NCI-H748 treated with DMSO at 0.1 percent for 48 hours (cell line): ENCODE measurements around the gene IGFBP7.
A peak's percentile ranks its signal among the peaks of the same experiment; 100 is the strongest.

Experiments used
- DNase-seq: peaks from one replicate; lab custom pipeline; 2025; lab: John Stamatoyannopoulos, UW

Gene IGFBP7

DNA sequence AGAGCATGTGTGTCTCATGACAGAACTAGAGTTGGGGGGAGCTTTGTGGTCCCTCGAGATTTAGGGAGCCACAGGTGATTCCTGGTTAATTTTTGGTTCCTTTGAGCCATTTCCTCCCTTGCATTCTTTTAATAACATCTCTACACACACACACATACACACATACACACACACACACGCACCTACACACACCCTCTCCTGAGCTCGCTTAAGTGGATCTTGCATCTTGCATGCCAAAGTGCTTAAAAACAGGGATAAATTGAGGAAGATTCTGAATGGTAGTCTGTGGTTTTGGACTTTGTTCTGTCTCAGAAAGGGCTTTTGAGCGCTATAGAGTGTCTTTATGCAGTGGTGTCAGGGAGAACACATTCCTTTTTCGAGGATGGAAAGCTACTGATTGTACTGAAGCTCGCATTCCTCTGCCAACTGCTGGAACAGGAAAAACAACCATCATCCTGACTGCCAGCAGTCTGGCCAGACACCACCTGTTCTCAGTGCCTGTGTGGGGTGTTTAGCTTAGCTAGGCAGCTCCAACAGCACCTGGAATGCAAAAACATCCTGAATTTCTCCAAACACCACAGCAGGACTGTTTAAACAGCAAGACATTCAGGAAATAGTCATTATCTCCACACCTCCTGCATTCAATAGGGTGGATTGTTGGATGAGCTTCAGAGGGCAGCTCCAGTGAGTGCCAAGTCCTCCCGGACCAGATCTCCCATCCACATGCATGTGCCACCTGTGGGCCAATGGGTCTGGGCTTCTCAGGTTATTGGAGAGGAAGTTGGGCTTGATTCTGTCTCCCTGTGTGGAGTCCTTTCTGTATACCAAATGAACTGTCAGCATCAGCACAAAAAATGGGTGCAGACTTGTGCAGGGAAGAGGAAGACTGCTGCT is 21.9 kb upstream of the IGFBP7 start:
- DNase-seq, result peak; percentile 28

DNA sequence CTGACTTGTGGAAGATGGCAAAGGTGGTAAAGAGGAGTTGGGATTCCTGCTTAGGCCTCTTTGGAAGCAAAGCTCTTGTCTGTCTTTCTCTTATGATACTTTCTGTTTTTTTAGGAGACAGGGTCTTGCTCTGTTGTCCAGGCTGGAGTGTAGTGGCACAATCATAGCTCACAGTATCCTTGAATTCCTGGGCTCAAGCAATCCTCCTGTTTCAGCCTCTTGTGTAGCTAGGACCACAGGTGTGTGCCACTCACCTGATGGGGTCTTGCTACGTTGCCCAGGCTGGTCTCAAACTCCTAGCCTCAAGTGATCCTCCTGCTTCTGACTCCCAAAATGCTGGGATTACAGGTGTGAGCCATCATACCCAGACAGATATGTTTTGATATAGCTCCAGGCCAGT is 19.3 kb upstream of the IGFBP7 start:
- no peak for DNase-seq

DNA sequence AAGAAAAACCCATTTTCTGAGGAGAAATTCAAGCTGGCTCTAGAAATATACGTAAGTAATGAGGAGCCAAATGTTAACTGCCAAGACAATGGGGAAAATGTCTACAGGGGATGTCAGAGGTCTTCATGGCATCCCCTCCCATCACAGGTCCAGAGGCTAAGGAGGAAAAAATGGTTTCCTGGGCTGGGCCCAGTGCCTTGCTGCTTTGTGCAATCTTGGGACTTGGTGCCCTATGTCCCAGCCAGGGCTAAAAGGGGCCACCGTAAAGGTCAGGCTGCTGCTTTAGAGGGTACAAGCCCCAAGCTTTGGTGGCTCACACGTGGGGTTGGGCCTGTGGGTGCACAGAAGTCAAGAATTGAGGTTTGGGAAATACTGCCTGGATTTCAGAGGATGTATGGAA is 17.2 kb upstream of the IGFBP7 start:
- no peak for DNase-seq

DNA sequence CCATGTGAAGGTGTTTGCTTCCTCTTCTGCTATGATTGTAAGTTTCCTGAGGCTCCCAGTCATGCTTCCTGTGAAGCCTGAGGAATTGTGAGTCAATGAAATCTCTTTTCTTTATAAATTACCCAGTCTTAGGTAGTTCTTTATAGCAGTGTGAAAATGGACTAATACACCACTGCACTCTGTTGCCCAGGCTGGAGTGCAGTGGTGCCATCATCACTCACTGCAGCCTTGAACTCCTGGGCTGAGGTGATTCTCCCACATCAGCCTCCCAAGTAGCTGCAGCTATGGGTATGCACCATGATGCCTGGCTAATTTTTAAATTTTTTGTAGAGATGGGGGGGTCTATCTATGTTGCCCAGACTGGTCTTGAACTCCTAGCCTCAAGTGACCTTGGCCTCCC is 15.8 kb upstream of the IGFBP7 start:
- no peak for DNase-seq

DNA sequence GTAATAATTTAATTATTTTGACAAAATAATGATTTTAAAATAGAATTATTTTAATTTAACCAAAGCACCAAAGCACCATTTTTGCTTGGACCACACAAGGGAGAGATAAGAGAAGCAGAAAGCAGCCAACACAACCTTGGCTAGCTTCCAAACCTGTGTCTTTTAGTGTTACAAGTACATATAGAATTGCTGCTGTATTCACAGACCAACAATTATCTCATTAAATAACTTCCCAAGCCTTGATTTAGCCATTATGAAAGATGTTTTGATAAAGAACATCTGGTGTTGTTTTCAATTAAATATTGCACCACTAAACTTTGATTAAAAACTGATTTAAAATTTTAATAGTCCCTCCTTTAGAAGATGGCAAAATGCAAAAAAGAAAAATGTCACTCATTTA is 14.0 kb upstream of the IGFBP7 start:
- no peak for DNase-seq

DNA sequence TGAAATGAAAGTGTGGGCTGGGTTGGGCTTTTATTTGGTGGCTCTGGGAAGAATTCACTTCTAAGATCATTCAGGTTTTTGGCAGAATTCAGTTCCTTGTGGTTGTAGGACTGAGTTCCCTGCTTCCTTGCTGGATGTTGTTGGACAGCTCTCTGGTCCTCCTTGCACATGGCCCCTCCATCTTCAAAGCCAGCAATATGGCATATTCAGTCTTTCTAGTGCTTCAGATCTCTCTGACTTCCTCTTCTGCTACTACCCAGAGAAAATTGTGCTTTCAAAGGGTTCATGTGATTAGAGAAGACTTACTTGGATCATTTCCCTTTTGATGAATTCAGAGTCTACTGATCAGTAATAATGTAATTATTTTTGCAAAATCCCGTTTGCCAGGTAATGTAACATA is 12.8 kb upstream of the IGFBP7 start:
- no peak for DNase-seq

DNA sequence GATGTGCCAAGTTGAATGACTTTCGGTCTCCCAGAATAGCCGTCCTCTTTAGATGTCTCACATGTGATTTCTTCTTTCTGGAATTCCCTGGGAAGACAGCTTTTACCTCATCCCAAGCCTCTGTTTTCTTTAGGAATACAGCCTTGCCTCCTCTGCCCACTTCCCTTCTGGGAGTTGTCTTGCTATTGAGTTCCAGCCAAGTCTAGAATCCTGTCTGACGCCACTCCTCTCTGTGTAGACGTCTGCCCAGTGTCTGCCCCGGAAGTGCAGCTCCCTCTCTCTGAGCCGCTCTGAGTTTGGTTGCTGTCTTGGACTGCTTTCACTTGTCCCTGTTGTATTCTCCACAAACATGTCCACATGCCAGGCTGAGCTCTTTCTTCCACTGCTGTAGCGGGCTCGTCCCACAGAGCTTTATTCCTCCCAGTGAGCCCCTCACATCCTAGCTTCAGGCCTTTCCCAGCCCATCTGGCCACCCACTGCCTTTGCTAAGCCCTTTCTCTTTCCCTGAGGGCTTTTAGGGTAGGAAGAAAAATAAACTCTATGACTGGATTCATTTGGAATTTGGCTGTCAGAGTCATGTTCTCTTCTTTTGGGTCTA is 9.0 kb upstream of the IGFBP7 start:
- DNase-seq, result no peak

DNA sequence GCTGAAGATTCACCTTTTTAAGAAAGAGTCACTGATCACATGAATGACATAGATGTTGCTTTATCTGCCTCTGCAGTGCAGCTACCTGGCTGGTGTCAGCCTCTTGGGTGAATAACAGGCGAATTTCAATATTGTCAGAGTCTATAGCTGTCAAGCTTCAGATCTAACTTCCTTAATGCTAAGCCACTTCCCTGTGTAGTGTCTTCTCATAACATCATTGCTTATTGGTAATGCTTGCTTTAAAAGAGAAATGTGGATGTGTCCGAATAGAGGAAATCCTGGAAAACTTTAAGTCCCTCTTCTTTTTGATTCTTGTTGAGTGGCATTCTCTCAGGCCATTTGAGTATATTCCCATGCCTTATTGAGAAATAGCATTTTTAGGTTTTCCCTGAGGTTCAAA is 7.3 kb upstream of the IGFBP7 start:
- DNase-seq, result no peak

DNA sequence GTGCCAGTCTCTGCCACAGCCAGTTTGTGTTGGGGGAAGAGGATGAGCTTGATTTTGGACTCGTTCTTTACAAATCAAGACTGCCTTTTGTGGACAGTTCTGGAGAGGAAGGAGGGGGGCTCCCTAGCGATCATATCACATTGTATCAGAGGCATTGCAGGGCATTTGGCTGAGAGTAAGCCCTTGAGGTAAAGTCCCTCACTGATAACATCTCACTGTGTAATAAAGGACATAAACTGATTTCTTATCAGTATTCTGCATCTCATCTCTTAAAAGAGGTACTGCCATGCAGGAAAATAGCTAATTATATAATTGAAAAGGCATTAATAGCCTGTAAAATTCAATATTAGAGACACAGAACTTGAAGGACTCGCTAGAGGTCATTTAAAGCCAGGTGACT is 6.1 kb upstream of the IGFBP7 start:
- no peak for DNase-seq

DNA sequence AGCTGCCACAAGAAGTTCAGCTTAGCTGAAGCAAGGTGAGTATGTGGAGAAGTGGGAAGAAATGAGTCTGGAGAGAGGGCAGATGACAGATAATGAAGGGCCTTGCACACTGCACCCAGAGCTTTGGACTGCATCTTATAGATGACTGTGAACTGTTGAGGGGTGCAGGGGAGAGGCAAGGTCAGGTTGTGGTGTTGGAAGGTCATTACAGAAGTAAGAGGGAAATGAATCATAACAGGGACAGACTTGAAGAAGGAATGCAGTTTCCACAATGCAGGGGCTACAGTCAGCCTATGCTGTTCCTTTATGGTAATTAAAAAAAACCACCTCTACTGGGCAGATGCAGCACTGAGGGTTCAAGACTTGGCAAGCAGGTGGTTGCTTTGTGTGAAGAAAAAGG is 4.8 kb upstream of the IGFBP7 start:
- DNase-seq, result no peak

DNA sequence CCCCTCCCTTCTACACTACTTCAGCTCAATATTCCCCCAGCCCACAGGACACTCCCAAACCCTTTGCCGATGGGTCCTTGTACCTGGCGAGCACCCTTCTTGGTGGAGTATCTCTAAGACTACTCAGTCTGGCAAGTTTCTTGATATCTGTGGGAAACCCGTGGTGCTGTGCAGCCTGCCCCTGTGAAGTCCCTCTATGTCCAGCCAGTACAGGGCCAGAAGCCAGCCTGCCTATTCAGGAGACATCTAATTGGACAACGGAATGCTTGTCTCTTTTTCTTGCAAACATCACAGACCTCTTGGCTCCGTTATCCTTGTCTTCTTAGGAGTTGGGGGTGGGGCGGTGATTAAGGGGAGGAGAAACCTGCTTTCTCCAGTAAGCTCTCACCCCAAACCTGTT is 3.7 kb upstream of the IGFBP7 start:
- no peak for DNase-seq

DNA sequence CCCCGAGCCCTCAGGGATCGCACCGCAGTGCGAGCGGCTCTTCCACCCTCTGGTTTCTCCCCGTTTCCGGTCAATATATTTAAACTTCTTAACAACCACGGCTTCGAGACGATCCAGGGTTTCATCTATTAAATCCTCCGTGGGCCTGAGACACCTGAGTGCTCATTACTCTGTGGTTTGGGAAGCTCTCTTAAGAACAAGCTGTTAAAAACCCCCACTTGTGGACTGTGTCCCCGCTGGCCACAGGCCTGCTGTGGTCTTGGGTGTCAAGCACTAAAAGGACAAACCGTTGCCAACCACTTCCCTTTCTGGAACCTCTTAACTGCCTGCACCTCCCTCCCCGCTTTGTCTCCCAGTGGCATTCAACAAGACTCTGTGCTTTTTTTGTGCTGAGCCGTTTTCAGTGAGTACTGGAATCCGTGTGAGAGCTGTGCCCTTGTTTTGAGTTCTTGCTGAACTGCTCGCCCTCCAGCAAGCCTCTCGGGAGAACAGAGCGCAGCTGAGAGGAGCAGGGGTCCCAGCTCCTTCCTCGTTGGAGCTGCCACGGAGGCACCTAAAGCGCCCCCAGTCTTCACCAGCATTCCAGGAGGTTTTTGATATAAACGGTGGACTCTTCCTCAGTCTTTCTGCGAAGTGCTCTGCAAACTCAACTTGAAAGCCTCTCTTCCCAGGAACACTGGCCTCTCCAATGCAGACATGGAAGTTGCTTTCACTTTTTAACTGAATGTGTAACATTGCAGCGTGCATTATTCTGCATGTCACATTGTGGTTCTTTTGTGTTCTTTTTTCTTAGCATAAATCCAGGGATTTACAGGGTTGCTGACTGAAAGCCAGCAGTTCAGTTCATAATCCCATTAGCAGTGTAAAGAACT is 691 bp upstream of the IGFBP7 start:
- no peak for DNase-seq

DNA sequence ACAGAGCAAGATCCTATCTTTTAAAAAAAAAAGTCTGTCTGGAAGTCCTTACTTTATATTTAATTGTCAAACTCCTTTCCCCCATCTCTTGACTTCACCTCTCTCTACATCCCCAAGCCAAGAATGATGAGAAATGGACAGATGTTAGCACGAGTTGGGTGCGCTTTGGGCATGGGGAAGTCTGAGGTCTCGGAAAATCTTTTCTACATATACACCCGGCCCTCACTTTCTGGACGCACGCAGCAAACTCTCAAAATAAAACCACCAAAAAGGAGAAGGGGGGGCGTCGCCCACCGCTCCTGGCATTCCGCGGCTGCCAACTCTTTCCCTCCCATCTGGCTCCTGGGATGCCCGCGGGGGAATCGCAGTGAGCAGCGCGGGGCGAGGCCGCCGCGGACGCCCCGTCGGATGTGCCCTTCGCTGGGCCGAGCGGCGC is 756 bp downstream of the IGFBP7 start:
- DNase-seq, result no peak

DNA sequence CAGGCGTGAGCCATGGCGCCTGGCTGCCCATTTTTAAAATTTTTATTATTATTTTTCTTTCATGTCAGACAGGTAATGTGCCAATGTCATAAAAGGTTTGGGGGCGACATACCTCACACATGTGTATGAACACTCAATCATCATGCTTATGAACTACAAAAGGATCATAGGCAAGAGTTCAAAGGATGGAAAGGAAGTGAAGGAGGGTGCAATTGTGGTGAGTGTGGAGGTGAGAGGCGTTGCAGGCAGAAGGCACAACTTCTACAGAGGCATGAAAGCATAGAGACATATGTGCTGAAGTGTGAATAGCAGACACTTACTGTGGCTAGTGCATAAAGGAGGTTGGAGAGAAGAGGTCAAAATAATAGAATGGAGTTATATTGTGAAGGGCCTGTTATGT is 4.0 kb downstream of the IGFBP7 start:
- no peak for DNase-seq

DNA sequence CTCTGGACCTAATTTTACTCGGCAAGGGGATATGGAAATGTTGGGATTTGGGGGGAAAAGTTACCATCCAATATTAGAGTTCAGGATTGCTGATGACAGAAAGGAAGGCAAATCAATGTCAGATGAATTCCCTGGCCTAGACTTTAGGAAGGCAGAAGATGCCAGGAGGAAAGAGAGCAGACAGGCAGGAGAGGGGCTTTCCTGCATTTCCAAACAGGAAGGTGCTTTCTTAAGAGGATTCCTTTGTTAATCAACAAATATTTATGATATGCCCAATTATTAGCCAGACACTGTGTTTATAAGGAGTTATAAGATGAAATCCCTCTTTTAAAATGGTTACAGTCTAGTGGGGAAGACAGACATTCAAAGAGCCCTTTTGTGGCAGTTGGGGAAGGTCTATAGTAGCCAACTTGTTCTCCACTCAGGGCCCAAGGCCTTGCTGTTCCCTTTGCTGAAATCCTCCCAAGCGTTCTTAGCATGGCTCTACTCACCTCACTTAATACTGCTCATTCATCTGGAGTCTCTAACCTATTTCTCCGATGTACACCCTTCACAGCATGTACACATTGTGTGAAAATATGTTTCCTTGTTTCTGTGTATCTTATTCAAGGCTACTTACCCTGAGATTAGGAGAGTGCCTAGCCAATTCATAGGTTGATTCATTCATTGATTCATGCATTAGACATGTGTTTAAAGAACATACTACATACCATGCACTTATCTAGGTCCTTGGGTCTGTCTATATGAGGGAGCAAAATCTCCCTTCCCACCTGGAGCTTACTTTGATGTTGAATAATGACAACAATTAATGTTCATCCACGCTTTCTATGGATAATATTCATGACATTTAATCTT is 5.3 kb downstream of the IGFBP7 start:
- DNase-seq, result no peak

DNA sequence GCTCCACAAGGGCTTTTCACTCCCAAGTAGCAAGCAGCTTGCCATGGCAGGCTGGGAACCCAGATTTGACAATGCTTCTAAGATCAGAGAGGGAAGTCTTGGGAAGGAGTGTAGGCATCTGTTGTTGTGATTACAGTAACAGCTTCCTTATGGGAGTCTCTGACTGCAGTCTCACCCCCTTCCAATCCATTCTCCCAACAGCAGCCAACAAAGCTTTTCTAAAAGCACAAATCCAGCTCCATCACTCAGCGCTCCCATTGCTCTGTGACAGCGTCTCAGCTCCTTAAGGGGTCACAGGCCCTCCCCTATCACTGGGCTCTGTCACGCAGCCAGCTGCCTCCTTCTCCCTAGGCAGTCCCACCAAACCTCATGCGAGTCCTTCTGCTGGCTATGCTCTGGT is 7.1 kb downstream of the IGFBP7 start:
- no peak for DNase-seq

DNA sequence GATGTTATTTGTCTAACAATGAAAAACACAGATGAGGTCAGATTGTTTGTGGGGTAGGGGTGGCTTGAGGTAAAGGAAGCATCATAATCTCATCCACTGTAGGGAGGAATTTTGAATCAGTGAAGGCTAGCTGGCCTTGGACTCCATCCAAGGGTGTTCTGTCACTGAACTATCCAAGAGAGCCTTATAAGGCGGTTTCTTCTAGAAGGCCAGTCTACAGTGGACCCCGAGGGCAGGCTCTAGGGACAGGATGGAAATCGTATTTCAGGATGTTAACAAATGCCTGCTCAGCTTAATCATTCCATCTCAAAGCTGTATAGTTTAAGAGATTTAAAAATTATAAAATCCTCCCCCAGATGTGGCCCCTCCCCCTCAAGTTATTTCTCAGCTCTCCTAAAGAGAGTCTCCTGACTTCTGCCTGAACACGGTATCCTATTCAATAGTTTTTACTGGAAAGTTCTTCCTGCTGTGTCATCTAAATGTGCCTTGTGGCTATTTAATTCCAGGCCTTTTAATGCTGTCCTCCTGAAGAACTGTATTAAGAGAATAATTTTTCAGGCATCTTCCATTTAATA is 8.0 kb downstream of the IGFBP7 start:
- DNase-seq, result no peak

DNA sequence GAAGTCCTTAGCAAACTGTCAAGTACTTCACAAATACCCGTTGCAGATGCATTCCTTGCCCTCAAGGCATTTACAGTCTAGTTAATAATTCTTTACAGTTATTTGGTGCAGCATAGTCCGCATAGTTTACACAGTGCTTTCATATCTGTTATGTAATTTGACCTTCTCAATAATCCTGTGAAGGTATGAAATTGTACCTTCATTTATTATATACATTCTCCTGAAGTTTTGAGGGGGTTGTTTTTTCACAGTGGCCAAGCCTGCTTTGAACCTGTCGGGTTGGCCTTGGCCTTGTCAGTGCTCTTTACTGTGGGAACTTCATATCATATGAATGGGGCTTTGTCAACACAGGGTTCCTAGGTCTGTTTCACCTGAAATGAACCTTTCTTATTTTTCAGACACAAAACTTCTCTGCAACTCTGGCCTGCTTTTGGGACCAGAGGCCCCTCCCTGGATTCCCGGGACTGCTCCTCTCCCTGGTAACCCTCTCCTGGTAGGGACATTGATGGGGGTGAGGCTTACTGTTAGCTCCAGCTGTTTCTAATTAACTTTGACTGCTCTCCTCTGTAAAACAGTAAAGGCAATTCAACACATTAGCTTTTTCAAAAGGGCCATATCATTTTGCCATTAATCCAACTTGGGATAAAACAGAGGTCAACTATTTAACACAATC is 9.1 kb downstream of the IGFBP7 start:
- no peak for DNase-seq

DNA sequence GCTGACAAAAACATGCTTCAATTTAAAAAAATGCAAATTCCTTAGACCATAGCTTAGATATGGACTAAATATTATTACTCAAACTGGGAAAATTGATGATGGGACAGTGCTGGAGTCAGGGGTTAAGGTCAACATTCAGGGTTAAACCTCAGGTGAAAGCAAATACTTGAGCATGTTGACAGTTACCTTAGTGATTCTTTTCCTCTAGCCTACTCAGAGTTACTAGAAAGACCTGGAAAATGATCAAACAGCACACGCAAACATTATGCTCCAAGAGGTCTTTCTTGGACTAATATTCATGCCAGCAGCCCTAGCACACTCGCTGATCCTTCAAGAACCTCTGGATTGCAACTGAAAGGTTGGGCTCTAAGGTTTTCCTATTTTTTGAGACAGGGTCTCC is 10.8 kb downstream of the IGFBP7 start:
- DNase-seq, result no peak

DNA sequence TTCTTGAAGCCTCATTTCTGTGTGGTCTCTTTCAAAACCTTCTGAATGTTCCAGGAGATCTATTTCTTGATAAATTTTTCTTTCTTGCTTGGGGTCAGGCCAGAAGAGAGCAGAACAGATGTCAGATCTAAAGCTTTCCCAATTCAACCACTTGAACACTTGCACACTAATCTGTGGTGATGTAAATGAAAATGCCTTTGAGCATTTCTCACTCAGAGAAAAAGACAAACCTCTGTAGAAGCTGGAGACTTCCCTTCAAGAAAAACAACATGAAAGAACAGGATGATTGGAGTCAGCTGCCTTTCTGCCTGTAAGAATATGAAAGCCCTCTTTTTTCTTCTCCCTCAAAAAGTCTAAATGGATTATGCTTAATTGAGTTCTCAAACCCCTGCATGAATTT is 11.2 kb downstream of the IGFBP7 start:
- no peak for DNase-seq

DNA sequence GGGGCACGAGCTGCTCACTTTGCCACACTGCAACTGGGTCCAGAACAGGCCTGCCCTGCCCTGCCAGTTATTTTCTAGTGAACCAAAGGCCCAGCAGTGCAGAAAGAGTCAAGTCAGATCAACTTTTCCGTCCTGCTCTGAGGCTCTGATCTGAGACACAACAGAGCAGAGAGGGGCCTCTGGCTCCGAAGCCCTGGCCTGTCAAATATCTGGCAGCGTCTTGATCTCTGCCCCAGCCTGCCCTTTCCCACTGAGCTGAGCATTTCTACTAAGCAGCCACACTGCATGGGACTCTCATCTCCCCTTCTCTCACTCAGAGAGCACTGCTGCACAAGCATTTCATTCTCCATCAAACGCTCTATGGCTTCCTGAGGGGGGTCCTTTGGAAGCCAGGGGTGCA is 11.8 kb downstream of the IGFBP7 start:
- no peak for DNase-seq
